NCI-H2029 (cell line): ENCODE data around the gene BATF2.
"Not testable (repeated sequence)": the region's sequence is repeated elsewhere in the genome, so short reads cannot be mapped to it uniquely, and the experiment has no call there.

Experiments used
- DNase-seq: peaks from one replicate; lab custom pipeline; 2025; lab: John Stamatoyannopoulos, UW

Gene BATF2

GRCh38 chr11:65013130-65013887 lies 16.5 kb upstream of the BATF2 start:
- DNase-seq: peak; percentile 69

GRCh38 chr11:65008873-65009272 lies 12.1 kb upstream of the BATF2 start:
- no peak for DNase-seq

GRCh38 chr11:65008016-65008415 lies 11.2 kb upstream of the BATF2 start:
- DNase-seq: no peak

- not testable (repeated sequence) for DNase-seq
These were observed 7.2 kb upstream of the BATF2 start for GRCh38 chr11:65003968-65004367.

GRCh38 chr11:65003282-65003681 lies 6.5 kb upstream of the BATF2 start:
- DNase-seq: no peak

GRCh38 chr11:65002706-65003105 lies 5.9 kb upstream of the BATF2 start:
- no peak for DNase-seq

GRCh38 chr11:64999478-64999877 lies 2.7 kb upstream of the BATF2 start:
- DNase-seq: no peak

- DNase-seq: no peak
These were observed 2.1 kb upstream of the BATF2 start for GRCh38 chr11:64998690-64999431.

GRCh38 chr11:64998141-64998540 lies 1.4 kb upstream of the BATF2 start:
- no peak for DNase-seq

- DNase-seq: no peak
These were observed 453 bp downstream of the BATF2 start for GRCh38 chr11:64996327-64996709.

- no peak for DNase-seq
These were observed 2.5 kb downstream of the BATF2 start for GRCh38 chr11:64994318-64994717.

- no peak for DNase-seq
These were observed 6.4 kb downstream of the BATF2 start for GRCh38 chr11:64990222-64990923.

- DNase-seq: no peak
These were observed 7.4 kb downstream of the BATF2 start for GRCh38 chr11:64989416-64989815.

- no peak for DNase-seq
These were observed 8.5 kb downstream of the BATF2 start for GRCh38 chr11:64987998-64988854.

GRCh38 chr11:64983339-64983738 lies 13.4 kb downstream of the BATF2 start:
- not testable (repeated sequence) for DNase-seq

- no peak for DNase-seq
These were observed 20.1 kb downstream of the BATF2 start for GRCh38 chr11:64976651-64977050.

GRCh38 chr11:64974124-64974523 lies 22.6 kb downstream of the BATF2 start:
- no peak for DNase-seq

- DNase-seq: peak; percentile 64
These were observed 25.1 kb downstream of the BATF2 start, which contains the start of gene MAJIN for GRCh38 chr11:64971421-64972233. Gene MAJIN (minus strand): TSS chr11:64972108. CDS start chr11:64959405, 12,703 bp downstream.

GRCh38 chr11:64970731-64971151 lies 26.0 kb downstream of the BATF2 start:
- DNase-seq: no peak

GRCh38 chr11:64969209-64969608 lies 27.6 kb downstream of the BATF2 start:
- peak; percentile 3 for DNase-seq

- DNase-seq: no peak
These were observed 29.4 kb downstream of the BATF2 start for GRCh38 chr11:64967375-64967774.
